ENCODE results near the gene STPG4.

STPG4 gene

GRCh38 chr2:47162780-47163179 is 7.7 kb upstream of the STPG4 start:
- no peak overlapping the region for H3K4me3 ChIP-seq (ENCODE audit: low read depth, low read length)
- TF ChIP-seq CTCF (IDR thresholded peaks at IDR 0.05; ENCODE audit: low read depth, low read length): no peak

- no peak overlapping the region for H3K4me3 ChIP-seq (ENCODE audit: low read depth, low read length)
Measured at GRCh38 chr2:47161475-47161874, 6.4 kb upstream of the STPG4 start.

GRCh38 chr2:47160660-47161059 is 5.6 kb upstream of the STPG4 start:
- TF ChIP-seq CTCF (IDR thresholded peaks at IDR 0.05; ENCODE audit: low read depth, low read length): no peak
- H3K4me3 ChIP-seq (ENCODE audit: low read depth, low read length): no peak overlapping the region

More at GRCh38 chr2:47161475-47161874, 6.4 kb upstream of the STPG4 start:
- TF ChIP-seq CTCF (IDR thresholded peaks at IDR 0.05; ENCODE audit: low read depth, low read length): no peak

- no peak overlapping the region for H3K4me3 ChIP-seq (ENCODE audit: low read depth, low read length)
- no peak for TF ChIP-seq CTCF (IDR thresholded peaks at IDR 0.05; ENCODE audit: low read depth, low read length)
Measured at GRCh38 chr2:47160211-47160610, 5.1 kb upstream of the STPG4 start.

- H3K4me3 ChIP-seq (ENCODE audit: low read depth, low read length): no peak overlapping the region
- no peak for TF ChIP-seq CTCF (IDR thresholded peaks at IDR 0.05; ENCODE audit: low read depth, low read length)
Measured at GRCh38 chr2:47159627-47160026, 4.5 kb upstream of the STPG4 start.

- no peak overlapping the region for H3K4me3 ChIP-seq (ENCODE audit: low read depth, low read length)
- TF ChIP-seq CTCF (IDR thresholded peaks at IDR 0.05; ENCODE audit: low read depth, low read length): no peak
Measured at GRCh38 chr2:47158576-47158975, 3.5 kb upstream of the STPG4 start.

GRCh38 chr2:47152803-47153202 is 2.3 kb downstream of the STPG4 start:
- TF ChIP-seq CTCF (IDR thresholded peaks at IDR 0.05; ENCODE audit: low read depth, low read length): no peak
- no peak overlapping the region for H3K4me3 ChIP-seq (ENCODE audit: low read depth, low read length)
